ENCODE data around the gene BGN. TPM values are rescaled to one million over a fixed set of nuclear protein-coding genes. Genes with fewer than 3 reads are reported as not detected.

The BGN gene
- total and polyA plus RNA-seq, 10 of the 15 experiments (the other 5 are each of a cell fraction or from before 2014, with no cell fraction given), result 0.06 to 0.18 (median 0.12) TPM; not detected in 7

- intact Hi-C loops (cut with micrococcal nuclease; ENCODE audit: unreplicated experiment), result loop anchor here (5.0 kb wide), 1 partner anchor 396 kb away; no protein-coding TSS in a partner anchor
Measured at GRCh38 chrX:153556767-153557166, 62.0 kb downstream of the BGN start.

More at GRCh38 chrX:153556767-153557166, 62.0 kb downstream of the BGN start:
- in situ Hi-C loops (cut with MboI), result no loop called here
- Histone ChIP-seq H3K9ac (ENCODE audit: control insufficient read depth, insufficient read depth, low read length) (no peak overlapping the region), H3K79me2 (ENCODE audit: control insufficient read depth, insufficient read depth, low read length) (no peaks in the 10 kb centered on the region), H3K27me3 (replicated peaks in 1 of 2; ENCODE audit: control insufficient read depth in 2 of 2, insufficient read depth in 2 of 2, low read length in 1 of 2) (no peaks in the 10 kb centered on the region; a peak in 1 of 4 replicates), H3K4me3 (no peak overlapping the region), H3K4me1 (ENCODE audit: control insufficient read depth, insufficient read depth, low read length) (no peaks in the 10 kb centered on the region), H3K36me3 (ENCODE audit: control insufficient read depth in 2 of 2, insufficient read depth in 2 of 2, low read length in 1 of 2) (no peaks in the 10 kb centered on the region), H2AFZ (ENCODE audit: control insufficient read depth, low read depth, low read length) (no peak overlapping the region), H3K9me3 (replicated peaks; ENCODE audit: control insufficient read depth, insufficient read depth, low read length) (no peaks in the 10 kb centered on the region), H3K27ac (ENCODE audit: control insufficient read depth, insufficient read depth) (no peak overlapping the region), H3K4me2 (ENCODE audit: control insufficient read depth, insufficient read depth) (no peak overlapping the region), H4K20me1 (ENCODE audit: control insufficient read depth, insufficient read depth) (no peaks in the 10 kb centered on the region)
- no peak for FAIRE-seq
- no TSS peak for BruUV-seq (replicated peaks)
- no peak for DNase-seq (ENCODE audit: low read depth, low spot score)
- SMC1A ChIA-PET (ENCODE audit: uncharacterized antibody, unreplicated experiment), result no interaction called here
- WGBS (ENCODE audit: insufficient coverage, insufficient replicate concordance, low lambda C conversion rate, missing lambda C conversion rate), result 48% methylated on average over 12 of the region's 12 CpGs
- POLR2A ChIA-PET, result no interaction called here
- RAD21 ChIA-PET (ENCODE audit: unreplicated experiment), result interaction anchor here (0.8 to 1.2 kb wide), 3 partner anchors 105 to 114 kb away, joined by 3 to 5 read pairs (median 4); no protein-coding TSS in a partner anchor
- TF ChIP-seq ZBTB40 (IDR thresholded peaks at IDR 0.05; ENCODE audit: borderline replicate concordance), result no peak
- TF ChIP-seq ZNF274 (IDR thresholded peaks at IDR 0.05; ENCODE audit: insufficient read depth, insufficient read length), result no peak
- TF ChIP-seq IKZF2 (IDR thresholded peaks at IDR 0.05), result no peak
- TF ChIP-seq CHD4 (IDR thresholded peaks at IDR 0.05), result no peak
- TF ChIP-seq RCOR1 (conservative IDR thresholded peaks at IDR 0.05; ENCODE audit: low read depth, low read length), result no peak
- no peak for TF ChIP-seq GATAD2B (conservative IDR thresholded peaks at IDR 0.05; ENCODE audit: low read depth)
- no peak for TF ChIP-seq MAX (IDR thresholded peaks at IDR 0.05; ENCODE audit: low read depth, low read length)
- TF ChIP-seq BRCA1 (IDR thresholded peaks at IDR 0.05; ENCODE audit: low read depth, low read length), result no peak
- no peak for TF ChIP-seq SREBF2 (IDR thresholded peaks at IDR 0.05; ENCODE audit: low read length)
- no peak for TF ChIP-seq EP300 (IDR thresholded peaks at IDR 0.05; ENCODE audit: borderline replicate concordance in 1 of 2, control insufficient read depth in 1 of 2, low read depth in 2 of 2, low read length in 2 of 2)
- TF ChIP-seq ATF7 (IDR thresholded peaks at IDR 0.05; ENCODE audit: low read depth), result no peak
- TF ChIP-seq IKZF1 (conservative IDR thresholded peaks at IDR 0.05), result no peak
- no peak for TF ChIP-seq LARP7 (IDR thresholded peaks at IDR 0.05)
- no peak for TF ChIP-seq SMAD1 (IDR thresholded peaks at IDR 0.05; ENCODE audit: low read depth, partially characterized antibody)
- TF ChIP-seq NR2C2 (IDR thresholded peaks at IDR 0.05; ENCODE audit: borderline replicate concordance, control insufficient read depth, insufficient read length, low read depth), result no peak
- ATAC-seq, result no peak
- CTCF ChIA-PET, result interaction anchor here (1.0 to 1.8 kb wide), 2 partner anchors 52 to 110 kb away, joined by 4 read pairs; no protein-coding TSS in a partner anchor

All from GM12878 (cell line).